ENCODE results near the gene ZFPM1. TPM values are rescaled to one million over a fixed set of nuclear protein-coding genes. Genes with fewer than 3 reads are reported as not detected.

The ZFPM1 gene
- total RNA-seq = 1.1 and 1.7 TPM in 2 replicates

GRCh38 chr16:88453217-88453531, at the start of gene ZFPM1:
ZFPM1 (plus strand) TSS chr16:88453280; CDS start chr16:88453639, 359 bp downstream.

DNA sequence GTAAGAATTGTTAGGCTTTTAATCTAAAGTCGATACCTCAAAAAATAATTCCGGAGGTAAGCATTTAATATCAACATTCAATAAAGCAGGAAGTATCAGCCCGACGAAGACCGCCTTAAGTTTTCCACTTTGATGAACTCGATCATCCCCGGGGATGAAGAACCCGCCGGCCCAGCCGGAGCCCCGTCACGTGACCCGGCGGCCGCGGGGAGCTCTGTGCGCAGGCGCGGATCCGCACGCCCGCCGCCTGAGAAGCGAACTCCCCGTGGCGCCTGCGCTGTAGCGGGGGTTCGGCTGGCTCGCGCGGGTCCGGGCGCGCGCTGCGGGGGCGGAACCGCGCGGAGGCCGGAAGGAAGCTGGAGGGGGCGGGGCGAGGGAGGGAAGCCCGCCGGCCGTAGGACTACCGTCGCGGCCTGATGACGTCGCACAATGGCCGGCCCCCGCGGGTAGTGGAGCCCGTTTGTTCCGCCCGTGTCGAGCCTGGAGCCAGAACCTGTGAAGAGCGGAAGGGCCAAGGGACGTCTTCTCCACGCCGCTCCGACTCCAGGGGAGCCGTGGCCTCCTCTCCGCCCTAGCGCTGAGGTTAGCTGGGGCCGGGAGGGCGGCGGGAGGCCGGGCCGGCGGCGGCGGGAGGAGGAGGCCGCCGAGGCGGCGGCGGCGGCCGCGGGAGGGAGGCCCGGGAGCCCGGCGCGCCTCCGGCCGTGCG, 117.1 kb downstream of the ZFPM1 start, which contains the start of gene ZC3H18:
TSS of gene ZC3H18 (plus strand) at position 419 of the 706 bp plus-strand sequence. CDS start 6,721 bp downstream, outside the sequence.

Other genes with a start within 250 kb of the ZFPM1 start
- 0.92 and 1.2 TPM in 2 replicates for gene ZNF469, start 70.3 kb upstream of the ZFPM1 start, total RNA-seq
- 9.8 and 11.6 TPM in 2 replicates for gene ZC3H18, start 117.1 kb downstream of the ZFPM1 start, total RNA-seq
- not detected in 2 replicates for gene IL17C, start 185.3 kb downstream of the ZFPM1 start, total RNA-seq
- 363 and 449 TPM in 2 replicates for gene CYBA, start 197.8 kb downstream of the ZFPM1 start, total RNA-seq
- 60.4 and 68.6 TPM in 2 replicates for gene MVD, start 209.8 kb downstream of the ZFPM1 start, total RNA-seq
- gene SNAI3, start 233.2 kb downstream of the ZFPM1 start, total RNA-seq = not detected in 2 replicates